GM10266 (cell line): Measurements from ENCODE around the gene CST3.
"Not testable (repeated sequence)": the region's sequence is repeated elsewhere in the genome, so short reads cannot be mapped to it uniquely, and the experiment has no call there.

Experiments used
- DNase-seq: peaks from one replicate; pipeline ENCODE4 v3.0.0; 2012; ENCODE audit errors: extremely low spot score
- TF ChIP-seq, protein P1 (sequence below): IDR thresholded peaks from 2 replicates; pipeline ENCODE4 v1.5.1; 2012; ENCODE audit warnings: mild to moderate bottlenecking, low read depth; ENCODE audit not compliant: control insufficient read depth, insufficient read depth; ENCODE audit errors: missing control alignments

CST3 gene

DNA sequence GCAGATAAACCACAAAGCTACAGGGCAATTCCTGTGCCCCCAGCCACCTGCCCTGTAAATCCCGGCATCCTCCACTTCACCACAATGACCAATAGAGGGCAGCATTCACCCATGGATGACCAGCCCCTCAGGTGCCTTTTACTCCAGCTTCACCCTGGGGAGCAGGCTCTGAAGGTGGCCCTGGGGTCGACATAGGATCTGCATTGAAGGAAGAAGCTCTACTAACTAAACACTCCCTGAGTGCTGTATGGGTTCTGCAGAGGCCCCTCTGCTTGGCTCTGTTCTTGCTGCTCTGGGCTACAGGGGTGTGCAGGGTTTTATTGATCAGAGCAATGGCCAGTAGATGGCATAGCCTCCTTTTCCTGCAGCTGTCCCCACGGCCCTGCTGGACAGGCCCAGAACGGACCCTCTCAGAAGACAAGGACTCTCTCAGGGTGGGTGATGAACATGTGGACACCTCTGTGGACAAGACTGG is 30.8 kb upstream of the CST3 start:
- peak; percentile 59 for DNase-seq
- TF ChIP-seq, protein P1, sequence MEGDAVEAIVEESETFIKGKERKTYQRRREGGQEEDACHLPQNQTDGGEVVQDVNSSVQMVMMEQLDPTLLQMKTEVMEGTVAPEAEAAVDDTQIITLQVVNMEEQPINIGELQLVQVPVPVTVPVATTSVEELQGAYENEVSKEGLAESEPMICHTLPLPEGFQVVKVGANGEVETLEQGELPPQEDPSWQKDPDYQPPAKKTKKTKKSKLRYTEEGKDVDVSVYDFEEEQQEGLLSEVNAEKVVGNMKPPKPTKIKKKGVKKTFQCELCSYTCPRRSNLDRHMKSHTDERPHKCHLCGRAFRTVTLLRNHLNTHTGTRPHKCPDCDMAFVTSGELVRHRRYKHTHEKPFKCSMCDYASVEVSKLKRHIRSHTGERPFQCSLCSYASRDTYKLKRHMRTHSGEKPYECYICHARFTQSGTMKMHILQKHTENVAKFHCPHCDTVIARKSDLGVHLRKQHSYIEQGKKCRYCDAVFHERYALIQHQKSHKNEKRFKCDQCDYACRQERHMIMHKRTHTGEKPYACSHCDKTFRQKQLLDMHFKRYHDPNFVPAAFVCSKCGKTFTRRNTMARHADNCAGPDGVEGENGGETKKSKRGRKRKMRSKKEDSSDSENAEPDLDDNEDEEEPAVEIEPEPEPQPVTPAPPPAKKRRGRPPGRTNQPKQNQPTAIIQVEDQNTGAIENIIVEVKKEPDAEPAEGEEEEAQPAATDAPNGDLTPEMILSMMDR = peak; percentile 84

- TF ChIP-seq, protein P1 = no peak
- no peak for DNase-seq
Observed at GRCh38 chr20:23667666-23668065, 29.9 kb upstream of the CST3 start.

GRCh38 chr20:23666698-23667097 is 28.9 kb upstream of the CST3 start:
- TF ChIP-seq, protein P1 = no peak
- DNase-seq = no peak

GRCh38 chr20:23666189-23666588 is 28.4 kb upstream of the CST3 start:
- TF ChIP-seq, protein P1 = no peak
- no peak for DNase-seq

- DNase-seq = no peak
- TF ChIP-seq, protein P1 = no peak
Observed at GRCh38 chr20:23664954-23665353, 27.2 kb upstream of the CST3 start.

- not testable (repeated sequence) for DNase-seq
Observed at GRCh38 chr20:23664046-23664445, 26.3 kb upstream of the CST3 start.

DNA sequence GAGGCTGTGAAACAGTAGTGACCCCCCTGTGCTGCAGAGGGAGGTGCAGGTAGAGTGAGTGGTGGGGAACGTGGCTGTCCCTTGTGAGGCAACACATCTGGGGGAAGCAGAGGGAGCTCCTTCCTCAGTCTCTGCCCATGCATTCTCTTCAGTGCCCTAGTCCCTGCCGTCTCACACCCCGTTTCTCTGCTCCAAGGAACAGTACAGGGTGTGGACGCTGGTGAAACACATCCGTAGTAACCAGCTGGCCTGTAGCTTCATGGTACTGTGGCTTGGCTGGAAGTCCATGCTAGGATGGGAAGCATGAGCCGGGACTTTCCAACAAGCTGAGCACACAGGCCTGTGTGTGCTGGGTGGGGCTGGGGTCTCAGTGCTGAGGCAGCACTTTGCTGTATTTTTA is 25.4 kb upstream of the CST3 start:
- DNase-seq = no peak
- TF ChIP-seq, protein P1 = no peak

DNA sequence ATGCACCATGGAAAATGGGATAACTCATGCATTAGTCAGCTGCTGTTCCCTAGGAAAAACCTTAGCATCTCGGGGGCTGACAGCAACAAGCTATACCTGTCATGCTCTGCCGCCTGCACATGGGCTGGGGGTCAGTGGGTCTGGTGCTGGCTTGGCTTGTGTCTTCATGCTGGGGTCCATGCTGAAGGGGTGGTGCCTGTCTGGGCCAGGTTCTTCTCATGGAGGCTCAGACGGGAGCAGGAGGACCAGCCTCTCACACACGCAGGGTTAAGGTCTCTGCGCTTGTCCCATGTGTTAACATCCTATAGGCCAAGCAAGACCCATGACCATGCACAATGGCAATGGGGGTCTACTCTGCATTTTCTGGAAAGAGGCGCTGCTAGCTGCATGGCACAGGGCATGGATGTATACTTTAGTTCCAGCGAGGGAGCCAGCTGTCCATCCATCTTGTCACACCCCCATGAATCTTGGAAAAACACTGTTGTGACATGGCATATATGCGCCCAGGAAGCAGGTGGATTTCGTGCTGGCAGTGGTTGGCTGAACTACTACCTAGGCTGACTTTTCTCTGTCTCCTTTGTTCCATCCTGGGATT is 24.6 kb upstream of the CST3 start:
- TF ChIP-seq, protein P1 = no peak

More for the DNA sequence above, 24.6 kb upstream of the CST3 start:
- DNase-seq = no peak
